Endothelial cell (in vitro differentiated cells): ENCODE data around the gene SLC16A8. TPM values are rescaled to one million over a fixed set of nuclear protein-coding genes. Genes with fewer than 3 reads are reported as not detected.

Experiments
- DNase-seq: peaks from one replicate; pipeline ENCODE4 v3.0.0; 2021; ENCODE audit warnings: low spot score
- H3K27ac Mint-ChIP-seq: one replicate; pipeline ENCODE4 v1.8.0; 2021; ENCODE audit warnings: mixed read lengths, inconsistent platforms; ENCODE audit not compliant: unreplicated experiment
- H3K27me3 Mint-ChIP-seq: one replicate; pipeline ENCODE4 v1.8.0; 2021; ENCODE audit warnings: mild to moderate bottlenecking, moderate library complexity, mixed read lengths, inconsistent platforms; ENCODE audit not compliant: unreplicated experiment
- H3K36me3 Mint-ChIP-seq: one replicate; pipeline ENCODE4 v1.8.0; 2021; ENCODE audit warnings: mild to moderate bottlenecking, low read depth, mixed read lengths, inconsistent platforms; ENCODE audit not compliant: unreplicated experiment
- H3K4me1 Mint-ChIP-seq: one replicate; pipeline ENCODE4 v1.8.0; 2021; ENCODE audit warnings: mild to moderate bottlenecking, mixed read lengths, inconsistent platforms; ENCODE audit not compliant: unreplicated experiment
- H3K4me3 Mint-ChIP-seq: one replicate; pipeline ENCODE4 v1.8.0; 2021; ENCODE audit warnings: mild to moderate bottlenecking, mixed read lengths, inconsistent platforms; ENCODE audit not compliant: unreplicated experiment
- H3K9me3 Mint-ChIP-seq: one replicate; pipeline ENCODE4 v1.8.0; 2021; ENCODE audit warnings: mixed read lengths, inconsistent platforms; ENCODE audit not compliant: unreplicated experiment
- total RNA-seq: library from RNA; stranded (reverse); fragmentation: NEBNext Ultra II Directional; extraction: Animal tissue kit (Norgen Biotek cat#: 25700); gene quantifications from one replicate; pipeline ENCODE4 v1.2.1, GENCODE V29; 2021; ENCODE audit not compliant: unreplicated experiment
- TF ChIP-seq, protein P1 (sequence below): fragments of 200-600 bp; sonication (generic); IDR thresholded peaks from one replicate; pipeline ENCODE4 v1.5.0; 2021; ENCODE audit warnings: antibody characterized with exemption; ENCODE audit not compliant: unreplicated experiment

The SLC16A8 gene
- total RNA-seq, 1 donor from 2014 or later: not detected

GRCh38 chr22:38067028-38067415 is 17.0 kb downstream of the SLC16A8 start:
- DNase-seq: no peak
- H3K4me1 Mint-ChIP-seq: no peaks in the 10 kb centered on the region
- H3K36me3 Mint-ChIP-seq: peaks cover 7% of the 10 kb centered on the region
- H3K4me3 Mint-ChIP-seq: no peak overlapping the region
- H3K27ac Mint-ChIP-seq: no peak overlapping the region
- H3K27me3 Mint-ChIP-seq: peaks cover 5% of the 10 kb centered on the region
- no peaks in the 10 kb centered on the region for H3K9me3 Mint-ChIP-seq
- TF ChIP-seq, protein P1, sequence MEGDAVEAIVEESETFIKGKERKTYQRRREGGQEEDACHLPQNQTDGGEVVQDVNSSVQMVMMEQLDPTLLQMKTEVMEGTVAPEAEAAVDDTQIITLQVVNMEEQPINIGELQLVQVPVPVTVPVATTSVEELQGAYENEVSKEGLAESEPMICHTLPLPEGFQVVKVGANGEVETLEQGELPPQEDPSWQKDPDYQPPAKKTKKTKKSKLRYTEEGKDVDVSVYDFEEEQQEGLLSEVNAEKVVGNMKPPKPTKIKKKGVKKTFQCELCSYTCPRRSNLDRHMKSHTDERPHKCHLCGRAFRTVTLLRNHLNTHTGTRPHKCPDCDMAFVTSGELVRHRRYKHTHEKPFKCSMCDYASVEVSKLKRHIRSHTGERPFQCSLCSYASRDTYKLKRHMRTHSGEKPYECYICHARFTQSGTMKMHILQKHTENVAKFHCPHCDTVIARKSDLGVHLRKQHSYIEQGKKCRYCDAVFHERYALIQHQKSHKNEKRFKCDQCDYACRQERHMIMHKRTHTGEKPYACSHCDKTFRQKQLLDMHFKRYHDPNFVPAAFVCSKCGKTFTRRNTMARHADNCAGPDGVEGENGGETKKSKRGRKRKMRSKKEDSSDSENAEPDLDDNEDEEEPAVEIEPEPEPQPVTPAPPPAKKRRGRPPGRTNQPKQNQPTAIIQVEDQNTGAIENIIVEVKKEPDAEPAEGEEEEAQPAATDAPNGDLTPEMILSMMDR: no peak

GRCh38 chr22:38066381-38067027 is 17.5 kb downstream of the SLC16A8 start:
- TF ChIP-seq, protein P1: no peak
- H3K4me1 Mint-ChIP-seq: no peaks in the 10 kb centered on the region
- H3K9me3 Mint-ChIP-seq: no peaks in the 10 kb centered on the region
- H3K4me3 Mint-ChIP-seq: no peak overlapping the region
- peaks cover 7% of the 10 kb centered on the region for H3K36me3 Mint-ChIP-seq
- peaks cover 5% of the 10 kb centered on the region for H3K27me3 Mint-ChIP-seq
- DNase-seq: no peak
- no peak overlapping the region for H3K27ac Mint-ChIP-seq

- H3K36me3 Mint-ChIP-seq: peaks cover 7% of the 10 kb centered on the region
- H3K27ac Mint-ChIP-seq: no peak overlapping the region
- H3K4me3 Mint-ChIP-seq: no peak overlapping the region
- no peaks in the 10 kb centered on the region for H3K4me1 Mint-ChIP-seq
- peaks cover 5% of the 10 kb centered on the region for H3K27me3 Mint-ChIP-seq
- no peak for DNase-seq
- TF ChIP-seq, protein P1: no peak
- H3K9me3 Mint-ChIP-seq: no peaks in the 10 kb centered on the region
These were observed 18.4 kb downstream of the SLC16A8 start for GRCh38 chr22:38065539-38065938.

GRCh38 chr22:38062791-38063190 is 21.2 kb downstream of the SLC16A8 start:
- H3K27me3 Mint-ChIP-seq: peaks cover 2% of the 10 kb centered on the region
- H3K9me3 Mint-ChIP-seq: no peaks in the 10 kb centered on the region
- H3K4me3 Mint-ChIP-seq: no peak overlapping the region
- no peak for DNase-seq
- peaks cover 12% of the 10 kb centered on the region for H3K36me3 Mint-ChIP-seq
- no peak overlapping the region for H3K27ac Mint-ChIP-seq
- TF ChIP-seq, protein P1: no peak
- no peaks in the 10 kb centered on the region for H3K4me1 Mint-ChIP-seq

DNA sequence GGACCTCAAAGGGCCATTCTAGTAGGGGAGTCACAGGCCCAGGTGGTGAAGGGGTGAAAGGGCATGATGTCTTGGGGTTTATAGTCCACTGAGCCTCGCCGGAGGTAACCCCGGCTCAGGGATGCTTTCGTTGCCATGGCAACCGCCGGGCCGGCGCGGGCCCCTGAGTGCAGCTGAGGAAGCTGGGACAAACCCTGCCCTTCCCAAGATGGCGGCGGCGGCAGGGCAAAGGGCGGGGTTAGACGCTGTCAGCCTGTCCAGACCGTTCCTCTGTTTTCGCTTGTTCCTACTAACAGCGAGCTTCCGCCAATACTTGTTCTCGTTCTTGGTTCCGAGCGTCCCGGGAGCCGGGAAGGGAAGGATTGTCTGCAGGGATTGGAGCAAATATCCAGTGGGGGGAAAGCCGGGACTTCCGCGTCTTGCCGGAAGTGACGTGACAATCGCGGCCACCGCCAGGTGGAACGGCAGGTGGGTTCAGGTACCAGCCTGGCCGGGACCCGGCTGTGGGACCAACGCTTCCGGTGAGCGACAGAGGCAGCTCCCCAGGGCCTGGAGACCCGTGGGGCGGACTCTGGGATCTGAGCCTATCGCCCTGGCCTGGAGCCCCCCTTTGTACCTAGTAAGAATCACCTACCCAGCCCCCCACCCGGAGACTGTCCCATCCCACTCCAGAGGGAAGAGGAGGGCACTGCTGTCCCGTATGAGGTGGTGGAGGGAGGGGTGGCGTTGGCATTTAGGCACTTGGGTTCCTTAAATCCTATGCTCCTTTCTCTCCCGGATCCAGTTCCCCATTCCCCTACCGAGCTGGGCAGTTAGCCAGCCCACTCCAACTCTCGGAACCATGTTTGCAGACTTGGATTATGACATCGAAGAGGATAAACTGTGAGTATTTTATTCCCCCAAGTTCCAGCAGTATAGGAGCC is 26.8 kb downstream of the SLC16A8 start, which contains the start of gene PICK1:
Gene PICK1 (plus strand): TSS at position 436 of the 923 bp plus-strand sequence. CDS start 406 bp downstream, at position 842.
- H3K27me3 Mint-ChIP-seq: peaks cover 2% of the 10 kb centered on the region
- peaks cover 6% of the 10 kb centered on the region for H3K36me3 Mint-ChIP-seq
- peak within 1 kb of the TSS; percentile 94 for H3K4me3 Mint-ChIP-seq
- peak within 1 kb of the TSS; percentile 97 for H3K27ac Mint-ChIP-seq
- DNase-seq: peak; percentile 88
- TF ChIP-seq, protein P1: no peak
- H3K9me3 Mint-ChIP-seq: no peaks in the 10 kb centered on the region
- H3K4me1 Mint-ChIP-seq: no peaks in the 10 kb centered on the region
